HEK293T (cell line): ENCODE results near the gene PYDC2.
"Not testable (repeated sequence)": the region's sequence is repeated elsewhere in the genome, so short reads cannot be mapped to it uniquely, and the experiment has no call there.

Experiments
- BHLHE40 ChIP-seq: fragments of 450-650 bp; IDR thresholded peaks from 2 replicates; pipeline ENCODE4 v1.6.1; 2016; ENCODE audit warnings: mild to moderate bottlenecking, moderate library complexity, borderline replicate concordance
- CTBP1 ChIP-seq: fragments of 450-650 bp; IDR thresholded peaks from 2 replicates; pipeline ENCODE4 v1.6.1; 2016; ENCODE audit warnings: borderline replicate concordance
- FOXA1 ChIP-seq: fragments of 450-650 bp; IDR thresholded peaks from 2 replicates; pipeline ENCODE4 v1.6.1; 2016; ENCODE audit warnings: mild to moderate bottlenecking
- FOXK2 ChIP-seq: fragments of 450-650 bp; IDR thresholded peaks from 2 replicates; pipeline ENCODE4 v1.6.1; 2016; ENCODE audit warnings: mild to moderate bottlenecking
- TARDBP ChIP-seq: fragments of 450-650 bp; IDR thresholded peaks from 2 replicates; pipeline ENCODE4 v1.6.1; 2016

- TF ChIP-seq TARDBP, FOXK2, BHLHE40, FOXA1, CTBP1: not testable (repeated sequence)
Measured at GRCh38 chr3:191483994-191484393, 23.0 kb downstream of the PYDC2 start.
